ENCODE results near the gene CNBD2.
"Not testable (repeated sequence)": the region's sequence is repeated elsewhere in the genome, so short reads cannot be mapped to it uniquely, and the experiment has no call there.

CNBD2 gene

DNA sequence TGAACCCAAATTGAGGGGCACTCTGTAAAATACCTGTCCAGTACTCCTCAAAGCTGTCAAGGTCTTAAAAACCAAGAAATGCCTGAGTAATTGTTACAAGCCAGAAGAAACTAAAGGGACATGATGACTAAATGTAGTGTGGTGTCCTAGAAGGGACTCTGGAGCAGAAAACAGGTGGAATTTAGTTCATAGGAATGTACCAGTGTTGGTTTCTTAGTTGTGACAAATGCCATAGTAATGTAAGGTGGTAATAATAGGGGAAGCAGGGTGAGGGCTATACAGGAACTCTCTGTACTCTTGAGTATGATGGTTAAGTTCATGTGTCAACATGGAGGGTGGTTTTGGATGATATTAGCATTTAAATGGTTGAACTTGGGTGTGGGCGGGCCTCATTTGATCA lies 92.3 kb downstream of the CNBD2 start:
- no peak for DNase-seq (ENCODE audit: low read depth in 2 of 3, low spot score in 2 of 3)

DNA sequence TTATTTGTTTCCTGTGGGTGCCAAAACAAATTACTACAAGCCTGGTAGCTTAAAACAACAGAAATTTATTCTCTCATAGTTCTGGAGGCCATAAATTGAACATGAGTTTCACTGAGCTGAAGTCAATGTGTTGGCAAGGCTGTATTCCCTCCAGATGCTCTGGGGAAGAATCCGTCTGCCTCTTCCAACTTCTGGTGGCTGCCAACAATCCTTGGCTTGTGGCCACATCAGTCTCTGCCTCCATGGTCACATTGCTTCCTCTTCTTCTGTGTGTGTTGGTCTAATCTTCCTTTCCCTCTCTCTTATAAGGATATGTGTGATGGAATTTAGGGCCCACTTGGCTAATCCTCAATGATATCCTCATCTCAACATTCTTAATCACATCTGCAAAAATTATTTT lies 93.4 kb downstream of the CNBD2 start:
- DNase-seq (ENCODE audit: low read depth in 2 of 3, low spot score in 2 of 3): no peak

DNA sequence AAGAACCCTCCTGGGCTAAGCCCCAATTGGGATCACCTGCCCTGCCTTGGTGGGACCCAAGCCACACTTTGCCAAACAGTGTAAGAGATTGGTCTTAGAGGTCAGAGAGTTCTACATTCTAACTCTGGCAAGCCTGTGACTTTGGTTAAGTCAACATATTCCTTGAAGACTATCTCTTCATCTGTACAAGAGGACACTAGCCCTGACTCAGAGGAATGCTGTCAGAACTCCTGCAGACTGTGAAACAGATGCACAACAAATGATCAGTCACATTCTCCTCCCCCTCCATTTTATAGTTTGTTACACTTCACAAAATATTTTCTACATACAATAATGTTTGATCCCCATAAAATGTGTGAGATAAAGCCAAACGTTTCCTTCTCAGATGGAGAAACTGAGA lies 94.4 kb downstream of the CNBD2 start:
- no peak for DNase-seq (ENCODE audit: low read depth in 2 of 3, low spot score in 2 of 3)

DNA sequence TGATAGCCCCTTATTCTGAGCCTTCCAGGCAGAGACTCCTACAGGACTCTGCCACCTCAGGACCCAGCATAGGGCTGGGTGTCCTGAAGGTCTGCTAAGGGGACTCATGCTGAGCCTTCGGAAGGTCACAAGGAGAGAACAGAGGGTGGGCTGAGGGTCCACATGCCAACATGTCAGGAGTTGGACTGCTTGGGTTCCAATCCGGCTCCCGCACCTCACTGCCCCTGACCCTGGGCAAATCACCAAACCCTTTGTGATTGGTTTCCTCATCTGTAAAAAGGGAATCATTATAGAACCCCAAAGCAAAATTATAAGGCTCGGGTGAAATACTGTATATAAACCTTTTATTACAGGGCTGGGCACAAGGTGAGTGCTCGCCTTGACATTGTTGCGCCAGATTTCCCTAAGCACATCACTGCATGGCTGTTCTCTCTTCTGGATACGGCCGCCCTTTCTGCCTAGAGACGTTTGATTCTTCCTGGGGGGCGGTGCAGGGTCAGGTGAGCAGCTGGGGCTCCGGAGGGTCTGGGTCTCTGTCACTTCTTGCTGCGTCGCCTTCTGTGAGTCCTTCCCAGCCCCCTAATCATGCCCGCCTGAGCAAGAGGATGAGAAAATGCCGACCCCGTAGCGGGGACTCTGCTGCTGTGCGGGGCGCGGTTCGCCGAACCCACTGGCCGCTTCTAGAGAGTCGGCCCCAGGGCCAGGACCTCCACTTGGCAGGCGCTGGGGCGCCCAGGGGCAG lies 95.7 kb downstream of the CNBD2 start:
- DNase-seq (ENCODE audit: low read depth in 2 of 3, low spot score in 2 of 3): no peak

DNA sequence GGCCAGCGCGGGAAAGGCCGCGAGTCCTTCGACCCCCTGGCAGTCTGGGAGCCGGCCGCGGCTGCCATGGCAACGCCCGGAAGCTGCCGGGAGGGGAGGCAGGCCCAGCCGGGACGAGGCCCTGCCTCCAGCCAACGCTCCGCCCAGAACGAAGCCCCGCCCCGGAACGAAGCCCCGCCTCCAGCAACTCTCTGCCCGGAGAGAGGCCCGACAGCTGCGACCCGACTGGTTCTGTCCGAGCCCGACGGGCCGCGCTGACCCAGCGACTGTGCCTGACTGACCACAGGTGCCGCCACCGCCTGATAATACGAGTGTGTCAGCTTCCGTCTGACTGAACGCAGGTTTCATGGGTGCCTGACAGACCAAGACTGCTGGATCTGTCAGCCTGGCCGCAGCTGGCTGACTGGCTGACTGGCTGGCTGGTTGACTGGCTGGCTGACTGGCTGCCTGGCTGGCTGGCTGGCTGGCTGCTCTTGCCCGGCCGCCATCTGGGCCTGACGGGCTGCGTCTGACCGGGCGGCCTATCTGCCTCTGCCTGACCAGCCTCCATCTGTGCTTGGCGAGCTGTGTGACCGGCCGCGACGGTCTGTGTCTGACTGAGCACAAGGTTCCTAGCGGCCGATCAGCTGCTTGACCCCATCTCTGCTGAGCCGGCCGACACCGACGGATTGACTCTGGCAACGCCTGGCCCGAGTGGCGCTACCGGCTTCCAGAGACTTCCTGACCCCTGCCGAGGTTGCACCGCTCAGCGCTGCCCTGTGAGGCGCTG lies 96.5 kb downstream of the CNBD2 start:
- peak; percentile 82 to 96 (median 89) for DNase-seq (ENCODE audit: low read depth in 2 of 3, low spot score in 2 of 3)

DNA sequence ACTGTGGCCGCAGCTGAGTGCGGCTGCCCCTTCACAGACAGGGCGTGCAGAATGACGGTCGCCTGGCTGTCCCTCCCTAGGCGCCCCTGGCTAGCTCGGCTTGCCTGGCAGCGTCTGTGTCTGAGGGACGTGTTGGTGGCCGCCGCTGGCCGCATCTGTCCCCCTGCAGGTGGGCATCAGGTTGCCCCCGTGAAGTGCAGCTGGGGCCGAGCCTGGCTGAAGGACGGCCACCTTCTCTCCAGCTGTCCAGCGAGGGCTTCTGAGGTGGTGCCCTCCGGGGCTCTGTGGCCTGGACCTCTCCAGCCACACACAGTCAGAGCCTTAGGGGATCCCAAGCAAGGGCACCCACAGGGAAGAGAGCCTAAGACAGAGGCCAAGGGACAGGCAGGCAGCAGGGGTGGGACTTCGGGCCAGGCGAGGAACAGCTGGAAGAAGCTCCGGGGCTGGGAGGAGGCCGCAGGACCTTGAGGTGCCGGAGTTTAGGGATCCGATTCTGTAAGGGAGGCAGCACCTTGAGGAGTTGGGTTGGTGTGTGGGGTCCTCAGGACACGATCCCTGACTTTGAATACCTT lies 97.1 kb downstream of the CNBD2 start:
- no peak for DNase-seq (ENCODE audit: low read depth in 2 of 3, low spot score in 2 of 3)

DNA sequence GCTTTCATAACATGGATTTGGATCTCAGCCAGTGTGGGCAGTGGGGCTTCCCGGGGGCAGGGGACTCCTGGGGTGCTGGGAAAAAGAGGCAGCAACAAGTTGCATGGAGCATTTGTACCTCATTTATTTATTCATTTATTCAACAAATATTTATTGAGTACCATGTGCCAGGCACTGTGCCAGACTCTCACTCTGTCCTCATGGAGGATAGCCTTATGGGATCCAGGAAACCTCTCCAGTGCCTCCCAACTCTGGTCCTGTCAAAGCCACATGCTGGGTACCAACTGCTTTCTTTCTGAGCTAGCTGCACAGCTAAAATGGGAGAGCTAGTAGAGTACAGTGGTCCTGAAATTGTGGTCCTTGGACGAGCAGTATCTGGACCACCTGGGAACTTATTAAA lies 98.4 kb downstream of the CNBD2 start:
- no peak for DNase-seq (ENCODE audit: low read depth in 2 of 3, low spot score in 2 of 3)

DNA sequence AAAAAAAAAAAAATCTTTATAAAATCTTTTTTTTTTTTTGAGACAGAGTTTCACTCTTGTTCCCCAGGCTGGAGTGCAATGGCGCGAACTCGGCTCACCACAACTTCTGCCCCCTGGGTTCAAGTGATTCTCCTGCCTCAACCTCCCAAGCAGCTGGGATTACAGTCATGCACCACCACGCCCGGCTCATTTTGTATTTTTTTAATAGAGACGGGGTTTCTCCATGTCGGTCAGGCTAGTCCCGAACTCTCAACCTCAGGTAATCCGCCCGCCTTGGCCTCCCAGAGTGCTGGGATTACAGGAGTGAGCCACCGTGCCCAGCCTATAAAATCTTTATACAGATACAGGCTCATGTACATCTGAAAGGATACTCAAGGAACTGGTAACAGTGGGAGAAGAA lies 100.1 kb downstream of the CNBD2 start:
- DNase-seq (ENCODE audit: low read depth in 2 of 3, low spot score in 2 of 3): not testable (repeated sequence)

DNA sequence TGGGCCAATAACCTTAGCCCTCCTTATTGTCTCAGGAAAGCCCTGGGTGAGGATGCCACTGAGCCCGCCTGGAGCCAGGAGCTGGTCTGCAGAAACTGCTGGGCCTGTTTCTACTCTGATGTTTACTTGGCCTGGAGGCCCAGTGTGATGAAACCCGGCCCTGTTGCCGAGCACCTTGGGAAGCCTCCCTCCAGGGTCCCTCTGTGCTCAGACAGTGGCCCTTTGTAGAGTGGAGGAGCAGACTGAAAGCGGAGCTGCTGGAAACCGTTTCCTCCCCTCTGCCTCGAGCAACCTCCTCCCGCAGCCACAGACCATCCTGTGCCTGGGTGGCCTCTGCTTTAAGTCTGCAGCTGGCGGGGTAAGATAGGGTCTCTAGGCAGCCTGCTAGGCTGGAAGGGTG lies 102.1 kb downstream of the CNBD2 start:
- DNase-seq (ENCODE audit: low read depth in 2 of 3, low spot score in 2 of 3): no peak

DNA sequence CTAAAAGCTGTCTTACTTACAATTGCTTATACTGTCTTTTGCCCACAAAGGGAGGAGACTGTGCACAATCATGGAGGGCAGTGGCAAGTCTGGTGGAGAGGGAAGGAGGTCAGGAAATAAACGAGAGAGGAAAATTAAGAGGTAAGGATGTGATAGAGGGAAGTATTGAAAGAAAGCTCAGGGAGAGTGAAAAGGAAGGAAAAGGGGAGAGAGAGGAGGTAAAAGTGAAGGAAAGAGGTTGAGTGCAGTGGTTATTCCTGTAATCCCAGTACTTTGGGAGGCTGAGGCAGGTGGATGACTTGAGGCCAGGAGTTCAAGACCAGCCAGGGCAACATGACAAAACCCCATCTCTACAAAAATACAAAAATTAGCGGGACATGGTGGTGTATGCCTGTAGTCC lies 103.5 kb downstream of the CNBD2 start:
- no peak for DNase-seq (ENCODE audit: low read depth in 2 of 3, low spot score in 2 of 3)

DNA sequence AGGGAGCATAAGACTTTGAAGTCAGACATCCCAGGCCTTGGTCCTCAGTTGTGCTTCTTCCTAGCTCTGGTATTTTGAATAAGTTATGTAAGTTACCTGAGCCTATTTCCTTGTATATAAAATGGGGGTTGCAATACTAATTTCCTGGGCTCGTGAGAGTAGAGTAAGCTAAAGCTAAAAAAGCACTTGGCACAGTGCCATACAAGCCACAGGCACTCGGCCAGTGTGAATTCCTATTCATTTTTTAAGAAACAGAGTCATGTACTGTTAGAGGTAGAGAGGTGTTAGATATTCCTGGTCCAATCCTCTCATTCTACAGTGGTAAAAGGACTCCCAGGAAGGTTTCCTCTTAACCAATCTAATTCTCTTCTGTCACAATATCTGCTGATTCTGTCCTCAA lies 106.6 kb downstream of the CNBD2 start:
- no peak for DNase-seq (ENCODE audit: low read depth in 2 of 3, low spot score in 2 of 3)

DNA sequence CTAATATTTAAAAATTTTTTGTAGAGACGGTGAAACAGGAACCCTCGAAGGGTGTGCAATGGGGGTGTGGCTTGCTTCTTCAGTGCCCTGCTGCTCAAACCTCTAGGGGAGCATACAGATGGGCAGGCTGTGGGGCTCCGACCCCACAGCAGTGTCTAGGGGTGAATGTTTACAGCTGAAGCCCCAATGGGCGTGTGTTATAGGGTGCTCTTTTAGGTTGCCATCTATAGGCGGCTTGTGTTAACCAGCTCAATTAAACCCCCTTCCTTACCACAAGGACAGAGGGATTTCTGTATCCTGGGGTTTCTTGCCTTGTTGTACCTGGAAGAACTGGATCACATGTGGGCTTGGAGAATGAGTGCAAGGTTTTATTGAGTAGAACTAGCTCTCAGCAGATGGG lies 109.4 kb downstream of the CNBD2 start:
- DNase-seq (ENCODE audit: low read depth in 2 of 3, low spot score in 2 of 3): not testable (repeated sequence)

DNA sequence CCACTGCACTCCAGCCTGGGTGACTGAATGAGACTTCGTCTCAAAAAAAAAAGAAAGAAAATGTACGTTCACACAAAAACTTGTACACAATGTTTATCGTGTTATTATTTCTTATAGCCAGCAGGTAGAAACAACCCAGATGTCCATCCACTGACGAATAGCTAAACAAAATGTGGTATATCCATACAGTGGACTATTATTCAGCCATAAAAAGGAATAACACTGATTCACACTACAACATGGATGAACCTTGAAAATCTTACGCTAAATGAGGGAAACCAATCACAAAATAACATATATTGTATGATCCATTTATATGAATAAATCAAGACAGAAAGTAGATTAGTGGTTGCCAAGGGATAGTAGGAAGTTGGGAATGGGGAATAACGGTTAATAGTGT lies 111.1 kb downstream of the CNBD2 start:
- no peak for DNase-seq (ENCODE audit: low read depth in 2 of 3, low spot score in 2 of 3)

DNA sequence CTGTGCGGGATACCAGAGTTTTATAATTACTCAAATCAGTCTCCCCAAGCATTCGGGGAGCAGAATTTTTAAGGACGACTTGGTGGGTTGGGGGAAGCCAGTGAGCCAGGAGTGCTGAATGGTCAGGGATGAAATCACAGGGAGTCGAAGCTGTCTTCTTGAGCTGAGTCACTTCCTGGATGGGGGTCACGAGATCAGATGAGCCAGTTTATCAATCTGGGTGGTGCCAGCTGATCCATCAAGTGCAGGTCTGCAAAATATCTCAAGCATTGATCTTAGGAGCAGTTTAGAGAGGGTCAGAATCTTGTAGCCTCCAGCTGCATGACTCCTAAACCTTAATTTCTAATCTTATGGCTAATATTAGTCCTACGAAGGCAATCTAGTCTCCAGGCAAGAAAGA lies 111.6 kb downstream of the CNBD2 start:
- not testable (repeated sequence) for DNase-seq (ENCODE audit: low read depth in 2 of 3, low spot score in 2 of 3)
